ENCODE measurements around the gene SHISA4. TPM values are rescaled to one million over a fixed set of nuclear protein-coding genes. Genes with fewer than 3 reads are reported as not detected.

The SHISA4 gene
- polyA plus RNA-seq, 3 donors, result 1.5 to 3.1 (median 2.3) TPM

DNA sequence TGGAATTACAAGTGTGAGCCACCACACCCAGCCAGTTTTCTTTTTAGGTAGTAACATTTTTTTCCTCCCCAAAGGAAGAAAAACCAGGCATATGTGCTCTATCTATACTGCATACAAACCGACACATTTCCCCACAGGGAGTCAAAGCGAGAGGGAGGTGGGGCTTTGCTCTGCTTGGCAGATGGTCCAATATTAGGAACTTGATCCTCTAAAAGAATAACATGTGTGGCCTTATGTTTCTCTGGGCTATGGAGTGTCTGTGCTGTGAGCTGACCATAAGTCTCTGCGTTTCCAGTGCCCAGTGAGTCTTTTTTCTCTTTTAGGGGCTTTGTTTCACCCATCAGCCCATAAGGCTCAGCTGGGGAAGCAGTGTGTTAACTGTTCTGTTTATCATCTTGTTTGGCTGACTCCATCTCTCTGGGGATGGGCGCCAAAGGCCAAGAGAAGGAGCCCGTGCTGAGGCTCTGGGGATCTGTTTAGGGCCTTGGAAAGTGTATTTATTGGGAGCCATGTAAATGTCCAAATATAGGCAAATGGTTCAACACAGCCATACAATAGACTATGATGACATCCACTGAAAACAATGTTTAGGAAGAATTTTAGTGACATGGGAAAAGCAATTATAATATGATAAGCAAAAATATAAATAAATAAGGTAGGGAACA, 37.4 kb downstream of the SHISA4 start:
- WGBS (ENCODE audit: insufficient coverage), result no CpG with 5 or more reads among the region's 5 CpGs
- no peak overlapping the region for H3K4me3 Mint-ChIP-seq
- TF ChIP-seq, protein P1, sequence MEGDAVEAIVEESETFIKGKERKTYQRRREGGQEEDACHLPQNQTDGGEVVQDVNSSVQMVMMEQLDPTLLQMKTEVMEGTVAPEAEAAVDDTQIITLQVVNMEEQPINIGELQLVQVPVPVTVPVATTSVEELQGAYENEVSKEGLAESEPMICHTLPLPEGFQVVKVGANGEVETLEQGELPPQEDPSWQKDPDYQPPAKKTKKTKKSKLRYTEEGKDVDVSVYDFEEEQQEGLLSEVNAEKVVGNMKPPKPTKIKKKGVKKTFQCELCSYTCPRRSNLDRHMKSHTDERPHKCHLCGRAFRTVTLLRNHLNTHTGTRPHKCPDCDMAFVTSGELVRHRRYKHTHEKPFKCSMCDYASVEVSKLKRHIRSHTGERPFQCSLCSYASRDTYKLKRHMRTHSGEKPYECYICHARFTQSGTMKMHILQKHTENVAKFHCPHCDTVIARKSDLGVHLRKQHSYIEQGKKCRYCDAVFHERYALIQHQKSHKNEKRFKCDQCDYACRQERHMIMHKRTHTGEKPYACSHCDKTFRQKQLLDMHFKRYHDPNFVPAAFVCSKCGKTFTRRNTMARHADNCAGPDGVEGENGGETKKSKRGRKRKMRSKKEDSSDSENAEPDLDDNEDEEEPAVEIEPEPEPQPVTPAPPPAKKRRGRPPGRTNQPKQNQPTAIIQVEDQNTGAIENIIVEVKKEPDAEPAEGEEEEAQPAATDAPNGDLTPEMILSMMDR (IDR thresholded peaks at IDR 0.05), result no peak
- peaks cover 5 to 11% (median 9%) of the 10 kb centered on the region in 3 donors for H3K27me3 Mint-ChIP-seq (ENCODE audit: low read depth in 3 of 3)
- Histone ChIP-seq H3K9me3 (replicated peaks in 1 of 2; ENCODE audit: control insufficient read depth in 1 of 2, insufficient read depth in 1 of 2, low read length in 2 of 2) (no peaks in the 10 kb centered on the region), H2AFZ (ENCODE audit: insufficient read depth, low read depth, low read length, poor library complexity, severe bottlenecking) (no peak overlapping the region), H3K27ac (ENCODE audit: low read depth in 1 of 2, low read length in 2 of 2) (no peak overlapping the region), H4K20me1 (ENCODE audit: insufficient read depth, low read length) (no peaks in the 10 kb centered on the region), H3K9ac (ENCODE audit: insufficient read depth, low read length, poor library complexity, severe bottlenecking) (no peak overlapping the region), H3K4me1 (ENCODE audit: control insufficient read depth in 1 of 2, insufficient read depth in 2 of 2, low read length in 2 of 2) (no peaks in the 10 kb centered on the region), H3K4me3 (replicated peaks in 1 of 3; ENCODE audit: low read depth in 2 of 3, low read length in 3 of 3) (no peak overlapping the region), H3K4me2 (replicated peaks; ENCODE audit: extremely low read depth, low read length, poor library complexity, severe bottlenecking) (no peak overlapping the region), H3K27me3 (ENCODE audit: control insufficient read depth in 2 of 2, insufficient read depth in 2 of 2, low read length in 2 of 2) (peaks cover 0 to 4% of the 10 kb centered on the region in 2 donors), H3K36me3 (replicated peaks in 1 of 2; ENCODE audit: control insufficient read depth in 1 of 2, insufficient read depth in 2 of 2, low read length in 2 of 2) (no peaks in the 10 kb centered on the region), H3K79me2 (ENCODE audit: insufficient read depth, low read length) (no peaks in the 10 kb centered on the region)
- H3K36me3 Mint-ChIP-seq, result no peaks in the 10 kb centered on the region
- peak overlapping the region in 2 of 7 donors; percentile 4 to 5 for H3K27ac Mint-ChIP-seq
- H3K4me1 Mint-ChIP-seq, result no peaks in the 10 kb centered on the region
- DNase-seq, result no peak
- intact Hi-C loops (cut with micrococcal nuclease), result no loop called here
- H3K9me3 Mint-ChIP-seq, result peaks cover 3 to 26% (median 12%) of the 10 kb centered on the region in 7 donors

DNA sequence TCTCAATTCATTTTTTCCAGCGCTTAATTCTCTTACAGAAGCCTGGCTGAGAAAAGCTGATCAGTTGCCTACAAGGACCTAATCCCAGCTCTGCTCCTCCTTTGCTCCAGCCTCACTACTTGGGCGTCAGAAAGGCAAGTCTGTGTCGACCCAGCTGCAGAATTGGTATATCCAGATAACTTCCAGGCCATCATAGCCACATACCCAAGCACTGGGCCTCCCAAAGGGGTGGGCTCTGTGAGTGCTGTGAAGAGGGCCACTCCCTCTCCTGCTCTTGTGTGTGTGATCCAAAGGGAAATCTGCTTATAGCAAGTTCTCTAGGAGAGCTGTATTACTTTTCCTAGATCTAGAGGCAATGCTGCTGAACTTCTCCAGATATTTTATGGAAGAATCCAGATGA, 39.6 kb downstream of the SHISA4 start:
- H3K27ac ChIP-seq (ENCODE audit: low read depth in 1 of 2, low read length in 2 of 2), result no peak overlapping the region
- no peaks in the 10 kb centered on the region for H3K36me3 Mint-ChIP-seq
- H2AFZ ChIP-seq (ENCODE audit: insufficient read depth, low read depth, low read length, poor library complexity, severe bottlenecking), result no peak overlapping the region

More for the DNA sequence above, 39.6 kb downstream of the SHISA4 start:
- Histone ChIP-seq H3K4me2 (replicated peaks; ENCODE audit: extremely low read depth, low read length, poor library complexity, severe bottlenecking) (no peak overlapping the region), H3K4me3 (replicated peaks in 1 of 3; ENCODE audit: low read depth in 2 of 3, low read length in 3 of 3) (no peak overlapping the region), H3K79me2 (ENCODE audit: insufficient read depth, low read length) (no peaks in the 10 kb centered on the region), H3K27me3 (ENCODE audit: control insufficient read depth in 2 of 2, insufficient read depth in 2 of 2, low read length in 2 of 2) (peaks cover 0 to 4% of the 10 kb centered on the region in 2 donors), H3K36me3 (replicated peaks in 1 of 2; ENCODE audit: control insufficient read depth in 1 of 2, insufficient read depth in 2 of 2, low read length in 2 of 2) (no peaks in the 10 kb centered on the region), H3K4me1 (ENCODE audit: control insufficient read depth in 1 of 2, insufficient read depth in 2 of 2, low read length in 2 of 2) (no peaks in the 10 kb centered on the region), H3K9me3 (replicated peaks in 1 of 2; ENCODE audit: control insufficient read depth in 1 of 2, insufficient read depth in 1 of 2, low read length in 2 of 2) (no peaks in the 10 kb centered on the region), H4K20me1 (ENCODE audit: insufficient read depth, low read length) (no peaks in the 10 kb centered on the region), H3K9ac (ENCODE audit: insufficient read depth, low read length, poor library complexity, severe bottlenecking) (no peak overlapping the region)
- Mint-ChIP-seq H3K27ac (no peak overlapping the region), H3K9me3 (peaks cover 0 to 8% (median 2%) of the 10 kb centered on the region in 7 donors), H3K4me1 (no peaks in the 10 kb centered on the region), H3K27me3 (ENCODE audit: low read depth in 3 of 3) (peaks cover 5 to 12% (median 12%) of the 10 kb centered on the region in 3 donors), H3K4me3 (no peak overlapping the region)
- 100% methylated on average over 1 of the region's 3 CpGs for WGBS (ENCODE audit: insufficient coverage)
- no peak for DNase-seq
- intact Hi-C loops (cut with micrococcal nuclease), result no loop called here
- TF ChIP-seq, protein P1 (IDR thresholded peaks at IDR 0.05), result no peak
